ENCODE data around the gene ATP9B. TPM values are rescaled to one million over a fixed set of nuclear protein-coding genes. Genes with fewer than 3 reads are reported as not detected.

The ATP9B gene
- total and polyA plus RNA-seq, 4 donors: 7.1 to 31.4 (median 15.5) TPM

GRCh38 chr18:79218605-79219190 is 149.5 kb downstream of the ATP9B start:
- Histone ChIP-seq H3K9me3 (ENCODE audit: control insufficient read depth in 4 of 4, low read length in 3 of 4) (no peaks in the 10 kb centered on the region), H3K4me3 (ENCODE audit: low read depth in 1 of 3, low read length in 3 of 3) (no peak overlapping the region), H3K4me1 (ENCODE audit: control insufficient read depth in 4 of 4, insufficient read depth in 4 of 4, low read length in 3 of 4) (no peaks in the 10 kb centered on the region), H3K36me3 (ENCODE audit: control insufficient read depth in 4 of 4, insufficient read depth in 3 of 4, low read depth in 1 of 4, low read length in 3 of 4) (peaks cover 0 to 6% (median 1%) of the 10 kb centered on the region in 4 donors), H3K9ac (ENCODE audit: low read depth in 1 of 2, low read length in 2 of 2) (no peak overlapping the region), H3K27me3 (ENCODE audit: control insufficient read depth in 4 of 4, insufficient read depth in 4 of 4, low read length in 3 of 4) (no peaks in the 10 kb centered on the region), H3K27ac (ENCODE audit: low read depth in 1 of 2, low read length in 2 of 2) (no peak overlapping the region)
- 88% methylated on average over 10 of the region's 10 CpGs for WGBS
- DNase-seq (ENCODE audit: low spot score): no peak
- TF ChIP-seq GABPA (IDR thresholded peaks at IDR 0.05 in 1 of 2, conservative IDR thresholded peaks at IDR 0.05 in 1 of 2) (no peak), JUND (IDR thresholded peaks at IDR 0.05) (no peak), TAF1 (conservative IDR thresholded peaks at IDR 0.05) (no peak), FOXA1 (IDR thresholded peaks at IDR 0.05) (no peak)

- no peak overlapping the region for H3K27ac ChIP-seq (ENCODE audit: low read depth in 1 of 2, low read length in 2 of 2)
- no peaks in the 10 kb centered on the region for H3K9me3 ChIP-seq (ENCODE audit: control insufficient read depth in 4 of 4, low read length in 3 of 4)
- H3K4me3 ChIP-seq (ENCODE audit: low read depth in 1 of 3, low read length in 3 of 3): no peak overlapping the region
- no peak for DNase-seq (ENCODE audit: low spot score)
- no peaks in the 10 kb centered on the region for H3K4me1 ChIP-seq (ENCODE audit: control insufficient read depth in 4 of 4, insufficient read depth in 4 of 4, low read length in 3 of 4)
- 96% methylated on average over 5 of the region's 5 CpGs for WGBS
- H3K27me3 ChIP-seq (ENCODE audit: control insufficient read depth in 4 of 4, insufficient read depth in 4 of 4, low read length in 3 of 4): no peaks in the 10 kb centered on the region
- peaks cover 0 to 6% (median under 1%) of the 10 kb centered on the region in 4 donors for H3K36me3 ChIP-seq (ENCODE audit: control insufficient read depth in 4 of 4, insufficient read depth in 3 of 4, low read depth in 1 of 4, low read length in 3 of 4)
- TF ChIP-seq YY1 (IDR thresholded peaks at IDR 0.05) (no peak), ZBTB33 (IDR thresholded peaks at IDR 0.05) (no peak), HNF4G (IDR thresholded peaks at IDR 0.05) (no peak), FOXA1 (IDR thresholded peaks at IDR 0.05) (no peak), EGR1 (IDR thresholded peaks at IDR 0.05; ENCODE audit: low read depth in 2 of 2) (no peak), RAD21 (IDR thresholded peaks at IDR 0.05) (no peak), RXRA (IDR thresholded peaks at IDR 0.05) (no peak), FOXA2 (IDR thresholded peaks at IDR 0.05) (no peak), NR2F2 (IDR thresholded peaks at IDR 0.05) (no peak), ATF3 (IDR thresholded peaks at IDR 0.05) (no peak)
- no peak overlapping the region for H3K9ac ChIP-seq (ENCODE audit: low read depth in 1 of 2, low read length in 2 of 2)
Observed at GRCh38 chr18:79221136-79221535, 151.9 kb downstream of the ATP9B start.

- H3K27ac ChIP-seq (ENCODE audit: low read depth in 1 of 2, low read length in 2 of 2): no peak overlapping the region
- TF ChIP-seq SP1 (IDR thresholded peaks at IDR 0.05) (no peak), ATF3 (IDR thresholded peaks at IDR 0.05) (no peak), TAF1 (conservative IDR thresholded peaks at IDR 0.05) (no peak), YY1 (IDR thresholded peaks at IDR 0.05) (no peak), NR2F2 (IDR thresholded peaks at IDR 0.05) (no peak), JUND (IDR thresholded peaks at IDR 0.05) (no peak), FOXA1 (IDR thresholded peaks at IDR 0.05) (no peak), EGR1 (IDR thresholded peaks at IDR 0.05; ENCODE audit: low read depth in 2 of 2) (no peak), HNF4G (IDR thresholded peaks at IDR 0.05) (no peak), CTCF (IDR thresholded peaks at IDR 0.05; ENCODE audit: low read depth, low read length, missing input control) (no peak), HNF4A (conservative IDR thresholded peaks at IDR 0.05) (no peak)
- H3K27me3 ChIP-seq (ENCODE audit: control insufficient read depth in 4 of 4, insufficient read depth in 4 of 4, low read length in 3 of 4): no peaks in the 10 kb centered on the region
- 94% methylated on average over 1 of the region's 1 CpG for whole genome bisulfite sequencing
- H3K36me3 ChIP-seq (ENCODE audit: control insufficient read depth in 4 of 4, insufficient read depth in 3 of 4, low read depth in 1 of 4, low read length in 3 of 4): peaks cover 0 to 2% (median 0%) of the 10 kb centered on the region in 4 donors
- DNase-seq (ENCODE audit: low spot score): no peak
- H3K4me1 ChIP-seq (ENCODE audit: control insufficient read depth in 4 of 4, insufficient read depth in 4 of 4, low read length in 3 of 4): no peaks in the 10 kb centered on the region
- no peaks in the 10 kb centered on the region for H3K9me3 ChIP-seq (ENCODE audit: control insufficient read depth in 4 of 4, low read length in 3 of 4)
- no peak overlapping the region for H3K4me3 ChIP-seq (ENCODE audit: low read depth in 1 of 3, low read length in 3 of 3)
- H3K9ac ChIP-seq (ENCODE audit: low read depth in 1 of 2, low read length in 2 of 2): no peak overlapping the region
Observed at GRCh38 chr18:79222790-79223189, 153.6 kb downstream of the ATP9B start.

Data from liver (tissue), 9 donors.